Ecto neural progenitor cell (in vitro differentiated cells): ENCODE data around the gene SORCS3.

Experiments
- DNase-seq: peaks from one replicate; pipeline ENCODE4 v3.0.0-alpha.2; 2018; ENCODE audit warnings: low spot score

Gene SORCS3

DNA sequence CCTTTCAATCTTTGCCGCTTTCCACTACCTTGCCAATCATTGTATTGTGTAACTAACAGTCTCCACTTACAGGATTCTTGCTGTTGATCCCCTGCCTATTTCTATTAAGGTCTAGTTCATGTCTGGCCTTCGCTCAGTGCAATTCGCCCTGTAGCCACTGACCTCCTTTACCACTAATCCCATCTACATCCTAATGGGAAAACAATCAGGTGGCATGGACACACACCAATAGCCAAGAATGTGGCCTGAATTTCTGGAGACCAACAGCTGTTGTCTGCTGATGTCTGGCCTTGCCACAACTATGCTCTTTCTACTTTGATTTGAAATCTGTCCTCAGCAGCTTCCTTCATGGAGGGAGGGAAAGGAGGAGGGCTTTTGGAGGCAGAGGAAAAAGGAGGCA is 546.2 kb downstream of the SORCS3 start:
- DNase-seq: no peak

DNA sequence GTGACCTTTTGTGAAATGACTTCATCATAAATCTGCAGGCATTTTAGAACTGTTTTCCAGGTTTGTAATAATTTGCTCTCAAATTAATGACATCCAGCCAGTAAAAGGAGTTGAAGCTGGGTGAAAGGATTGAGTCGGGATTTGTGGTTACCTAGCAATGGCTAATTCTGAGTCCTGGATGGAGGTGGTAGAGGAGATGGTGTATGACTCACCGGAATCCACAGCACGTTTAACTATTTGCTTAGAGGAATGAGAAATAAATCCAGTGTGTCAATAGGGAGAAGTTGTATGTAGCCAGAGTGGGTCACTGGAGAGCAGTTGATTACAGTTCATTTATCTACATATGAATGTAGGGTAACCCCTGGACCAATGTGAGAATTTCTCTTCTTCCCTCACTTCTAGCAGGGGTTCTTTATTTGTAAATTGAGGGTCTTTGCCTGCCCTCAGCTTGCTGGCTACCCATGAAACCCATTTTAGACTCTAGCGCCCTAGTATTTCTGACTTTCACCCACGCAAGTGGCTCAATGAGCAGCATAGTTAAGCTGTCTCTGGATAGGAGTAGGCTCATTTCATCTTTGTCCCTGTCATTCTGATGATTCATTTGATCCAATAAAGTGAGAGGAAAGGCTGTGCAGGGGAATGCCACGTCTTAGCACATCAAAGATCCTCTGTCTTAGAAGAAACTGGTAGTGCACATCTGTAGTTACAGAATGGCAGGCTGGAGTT is 547.8 kb downstream of the SORCS3 start:
- DNase-seq: no peak

DNA sequence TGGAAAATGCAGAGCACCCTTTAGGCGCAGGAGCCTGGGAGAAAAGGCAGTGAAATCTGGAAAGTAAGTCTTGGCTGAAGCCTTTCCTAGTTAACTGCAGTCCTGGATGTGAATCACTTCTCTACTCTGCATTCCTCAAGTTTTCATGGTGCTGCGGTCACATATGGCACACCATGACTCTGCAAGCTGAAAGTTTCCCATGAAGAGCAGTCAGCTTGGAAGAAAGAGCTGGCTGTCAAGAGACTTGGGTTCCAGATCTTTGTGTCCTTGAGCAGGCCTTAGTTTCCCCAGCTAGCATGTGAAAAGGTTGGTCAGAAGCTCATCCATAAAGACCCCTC is 548.3 kb downstream of the SORCS3 start:
- DNase-seq: no peak

DNA sequence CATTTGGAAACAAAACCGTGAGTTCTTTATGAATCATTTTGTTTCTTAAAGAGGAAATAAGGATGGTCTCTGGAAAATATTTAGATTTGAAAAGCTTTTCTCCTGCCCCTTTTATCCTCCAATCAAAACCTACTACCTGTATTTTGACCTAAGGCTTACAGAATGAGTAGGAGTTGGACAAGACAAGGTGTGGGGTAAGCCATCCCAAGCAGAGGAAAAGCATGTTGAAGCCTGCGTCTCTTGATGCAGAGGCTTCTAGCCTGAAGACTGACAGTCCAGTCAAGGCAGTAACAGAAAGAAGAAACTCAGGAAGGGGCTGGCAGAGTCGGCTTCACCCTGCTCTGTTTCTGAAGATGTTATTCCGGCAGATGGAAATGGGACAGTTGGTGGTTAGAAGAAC is 551.1 kb downstream of the SORCS3 start:
- no peak for DNase-seq

- DNase-seq: no peak
These were observed 551.8 kb downstream of the SORCS3 start for GRCh38 chr10:105192861-105193260.

DNA sequence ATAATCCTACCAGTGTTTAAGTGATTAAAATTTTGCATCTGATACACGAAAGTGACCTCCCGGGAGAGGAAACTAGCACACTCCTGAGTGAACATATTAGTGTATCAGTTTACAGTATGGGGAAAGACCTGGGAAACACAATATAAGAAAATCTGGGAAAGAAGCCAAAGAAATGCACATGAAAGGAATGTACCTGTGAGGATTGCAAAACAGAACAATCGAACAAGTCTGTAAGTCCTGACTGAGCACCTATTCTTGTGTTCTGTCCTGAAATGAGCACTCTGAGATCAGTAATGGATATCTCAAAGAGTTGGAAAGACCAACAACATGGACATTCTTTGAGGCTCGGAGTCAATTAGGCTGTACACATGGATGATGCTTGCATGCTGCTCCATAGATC is 554.7 kb downstream of the SORCS3 start:
- no peak for DNase-seq

GRCh38 chr10:105197598-105198364 is 556.7 kb downstream of the SORCS3 start:
- no peak for DNase-seq

- DNase-seq: no peak
These were observed 565.5 kb downstream of the SORCS3 start for GRCh38 chr10:105206616-105207015.

DNA sequence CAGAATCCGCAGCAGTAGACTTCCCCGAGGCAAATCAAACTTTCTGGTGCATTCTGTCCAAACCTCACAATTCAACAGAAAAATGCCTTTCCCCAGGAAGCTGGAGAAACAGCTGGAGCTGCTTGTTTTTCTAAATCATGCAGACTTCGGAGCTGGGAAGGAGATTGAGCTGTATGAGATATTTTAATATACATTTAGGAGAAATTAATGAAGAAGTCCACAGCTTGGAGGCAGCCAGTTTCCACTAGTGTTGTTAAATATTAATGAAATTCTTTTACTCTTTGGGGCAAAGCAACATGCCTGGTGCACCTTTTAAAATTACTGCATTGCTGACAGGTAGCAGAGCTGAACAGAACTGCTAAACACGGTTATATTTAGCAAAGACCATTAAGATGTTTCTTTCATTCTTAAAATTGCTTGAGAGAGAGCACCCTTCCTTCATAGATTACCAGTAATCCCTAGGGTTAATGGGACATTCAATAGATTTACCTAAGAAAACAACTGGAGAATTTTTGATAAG is 566.4 kb downstream of the SORCS3 start:
- no peak for DNase-seq

DNA sequence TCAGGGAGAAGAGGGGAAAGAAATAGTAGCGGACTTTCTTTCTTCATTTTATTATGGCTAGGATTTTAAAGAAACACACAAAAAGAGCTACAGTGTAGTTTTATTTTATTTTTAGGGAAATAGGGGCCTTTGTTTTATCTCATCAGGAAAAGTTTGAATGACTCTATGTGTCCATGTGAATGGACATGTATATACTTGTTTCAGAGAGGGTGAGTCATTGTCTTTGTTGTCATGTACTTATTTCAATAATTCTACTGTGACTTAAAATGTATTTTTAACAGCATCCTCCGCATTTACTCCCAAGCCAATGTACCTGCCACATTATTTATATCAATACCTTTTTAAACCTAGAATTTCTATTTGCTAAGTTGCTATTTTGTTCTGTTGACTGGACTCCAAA is 569.5 kb downstream of the SORCS3 start:
- DNase-seq: no peak

DNA sequence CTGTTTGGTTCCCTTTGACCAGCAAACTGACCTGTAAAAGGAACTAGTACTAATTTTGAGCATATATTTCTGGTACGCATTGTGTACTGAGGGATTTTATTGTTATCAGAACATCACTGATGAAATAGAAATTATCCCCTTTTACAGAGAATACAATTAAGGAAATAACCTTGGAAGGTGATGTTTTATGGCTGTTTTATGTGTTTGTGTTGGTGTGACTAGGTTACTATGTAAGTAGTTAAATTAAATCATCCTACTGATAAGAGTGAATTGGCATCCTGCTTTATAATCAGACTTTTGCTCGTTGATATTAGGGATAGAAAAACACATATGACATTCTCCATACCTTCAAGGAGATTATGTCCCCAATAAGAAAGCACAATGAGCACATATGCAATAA is 596.6 kb downstream of the SORCS3 start:
- DNase-seq: no peak

- DNase-seq: no peak
These were observed 598.5 kb downstream of the SORCS3 start for GRCh38 chr10:105239311-105240219.

DNA sequence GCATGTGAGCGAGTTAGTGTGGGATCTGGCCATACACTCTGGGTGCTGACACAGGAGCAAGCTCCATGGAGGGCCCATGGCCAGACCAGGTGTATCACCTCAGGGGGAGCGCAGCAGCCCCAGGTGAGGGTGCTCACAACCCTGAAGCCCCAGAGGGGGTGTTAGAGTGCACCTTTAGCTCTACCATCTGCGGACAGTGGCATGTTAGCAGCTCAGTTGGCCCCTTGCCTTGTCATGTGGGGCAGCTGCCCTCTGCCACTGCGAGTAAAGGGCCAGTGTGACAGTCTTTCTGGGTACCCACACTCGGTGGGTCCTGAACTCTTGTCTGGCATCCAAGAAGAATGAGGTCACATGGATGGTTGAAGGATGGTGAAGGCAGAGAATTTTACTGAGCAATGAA is 600.2 kb downstream of the SORCS3 start:
- no peak for DNase-seq

- no peak for DNase-seq
These were observed 602.3 kb downstream of the SORCS3 start for GRCh38 chr10:105243381-105243780.

DNA sequence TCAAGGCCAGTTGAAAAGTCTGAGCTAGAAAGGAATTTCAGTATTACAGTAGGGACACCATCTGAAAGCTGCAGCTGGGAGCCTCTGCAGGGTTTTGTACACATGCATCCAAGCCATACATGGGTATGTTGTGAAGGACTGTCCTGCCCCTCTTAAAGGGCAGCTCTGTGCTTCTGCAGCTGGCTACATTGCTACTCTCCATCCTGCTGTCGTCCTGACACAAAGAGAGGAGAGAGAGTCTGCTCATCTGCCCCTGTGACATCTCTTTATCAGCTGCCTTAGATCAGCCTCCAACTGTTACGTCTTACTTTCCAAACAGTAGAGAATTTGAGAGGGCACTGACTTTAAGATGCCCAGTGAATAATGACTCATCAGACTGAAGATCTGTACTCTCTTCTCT is 602.7 kb downstream of the SORCS3 start:
- DNase-seq: no peak

DNA sequence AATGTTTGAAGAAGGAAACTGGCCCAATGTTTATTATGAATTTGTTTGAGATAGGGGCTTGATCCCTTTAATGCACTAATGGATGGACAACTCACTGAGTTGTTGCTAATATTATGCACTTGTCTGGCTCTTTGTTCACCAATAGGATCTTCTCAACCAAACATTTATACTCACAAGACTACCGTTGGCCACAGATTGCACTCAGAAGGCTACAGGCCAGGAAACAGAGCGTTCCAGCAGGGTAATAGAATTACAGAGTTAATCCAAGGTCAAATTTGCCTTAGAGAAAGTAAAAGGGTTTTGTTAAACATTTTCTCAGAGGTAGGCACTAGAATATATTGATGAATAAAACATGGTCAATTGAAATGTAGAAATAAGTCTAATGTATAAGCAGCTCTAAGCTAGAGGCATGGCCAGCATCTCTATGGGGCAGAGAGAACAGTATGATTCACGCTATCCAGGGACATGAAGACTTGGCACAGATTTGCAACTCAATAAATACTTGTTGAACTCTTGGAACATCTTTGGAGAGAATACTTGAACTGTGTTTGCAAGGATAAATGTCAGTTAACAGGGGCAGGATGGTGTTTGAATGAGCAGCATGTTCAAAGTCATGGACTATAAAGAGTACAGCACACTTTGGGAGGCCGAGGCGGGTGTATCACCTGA is 606.9 kb downstream of the SORCS3 start:
- DNase-seq: no peak

GRCh38 chr10:105252911-105253310 is 611.8 kb downstream of the SORCS3 start:
- no peak for DNase-seq

DNA sequence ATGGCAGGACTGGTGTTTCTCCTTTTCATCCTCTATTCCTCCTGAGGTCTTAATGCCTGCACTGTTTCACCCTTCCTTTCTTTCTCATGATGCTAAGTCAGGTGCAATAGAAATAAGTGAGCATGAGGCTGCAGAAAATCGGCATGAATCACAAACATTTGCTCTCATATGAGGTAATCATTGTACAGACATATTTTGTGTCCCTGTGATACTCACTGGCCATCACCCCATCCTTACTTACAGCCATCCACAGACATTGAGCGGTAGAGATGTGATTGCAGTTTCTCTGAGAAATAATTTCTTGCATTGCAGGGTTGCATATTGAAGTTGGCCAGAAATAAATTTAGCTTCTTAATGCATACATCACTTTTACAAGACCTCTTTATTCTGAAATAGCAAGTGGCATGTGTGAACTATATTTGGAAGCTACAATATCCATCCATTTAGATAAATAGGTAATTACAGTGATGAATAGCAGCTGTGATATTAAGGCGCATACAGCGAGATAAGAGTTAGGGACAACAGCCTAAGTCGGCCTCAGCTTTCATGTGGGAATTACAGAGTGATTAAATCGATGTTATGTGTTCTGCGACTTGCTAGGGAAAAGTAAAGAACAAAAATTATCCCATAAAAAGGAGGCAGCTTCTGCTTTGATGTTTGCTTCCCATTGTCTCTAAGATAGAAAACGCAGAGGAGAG is 612.6 kb downstream of the SORCS3 start:
- no peak for DNase-seq

DNA sequence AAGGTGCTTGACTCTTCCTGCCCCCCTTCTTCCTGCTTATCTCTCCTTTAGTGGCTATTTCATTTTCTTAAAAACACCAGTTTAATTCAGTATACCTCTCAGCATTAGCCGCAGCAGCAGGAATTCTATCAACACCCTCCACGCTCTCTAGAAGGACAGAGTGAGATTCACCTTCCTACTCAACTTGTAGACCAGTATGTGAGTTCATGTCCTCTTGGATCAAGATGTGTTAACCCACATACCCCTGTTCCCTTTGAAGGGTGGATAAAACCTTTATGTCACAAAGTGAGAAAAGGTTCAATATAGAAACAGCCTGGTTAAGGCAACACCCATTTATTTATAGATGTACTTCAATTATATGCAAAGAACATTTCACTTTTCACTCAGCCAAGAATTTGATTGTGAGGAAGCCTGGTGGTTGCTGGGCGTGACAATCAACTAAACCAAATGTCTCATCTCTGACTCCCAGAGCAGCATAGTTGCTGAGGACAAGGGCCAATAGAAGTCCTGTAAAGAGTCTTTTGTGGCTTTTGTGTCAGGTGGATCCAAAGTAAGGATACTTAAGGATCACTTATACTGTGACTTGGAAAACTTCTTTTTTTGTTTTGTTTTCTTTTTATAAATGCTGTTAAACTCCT is 617.1 kb downstream of the SORCS3 start:
- DNase-seq: no peak

DNA sequence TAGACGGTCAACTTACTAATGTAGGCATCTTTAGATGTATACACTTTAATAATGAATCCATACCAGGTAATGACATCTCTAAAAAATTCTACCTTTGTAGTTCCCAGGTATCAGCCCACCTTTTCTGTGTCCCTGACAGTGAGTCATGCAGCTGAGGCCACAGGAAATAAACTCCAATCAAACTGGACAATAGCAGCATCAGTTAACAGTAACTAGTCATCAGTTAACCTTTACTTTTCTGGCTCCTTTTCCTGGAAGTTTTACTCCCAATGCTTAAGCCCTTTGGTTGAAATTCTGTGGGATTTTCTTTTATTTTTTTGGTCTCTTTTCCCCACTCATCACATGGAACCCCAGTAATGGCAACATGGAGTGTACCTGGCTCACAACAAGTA is 617.6 kb downstream of the SORCS3 start:
- DNase-seq: no peak

- no peak for DNase-seq
These were observed 618.1 kb downstream of the SORCS3 start for GRCh38 chr10:105259201-105259600.
